Gastroesophageal sphincter (tissue), 3 donors: ENCODE measurements around the gene RAN.

Source experiments
- POLR2A ChIP-seq, 2 donors: fragments of 450-650 bp; IDR thresholded peaks; one replicate each; pipeline ENCODE4 v1.6.1; 2017; ENCODE audit warnings: antibody characterized with exemption in 2 of 2, mild to moderate bottlenecking in 2 of 2, moderate library complexity in 1 of 2
- TF ChIP-seq, protein P1 (sequence below), 4 experiments: fragments of 200-600 bp in 2 of 4; fragments of 450-650 bp in 2 of 4; sonication (generic) in 1 of 4; IDR thresholded peaks; one replicate each; pipeline ENCODE4 v1.5.1; 2017 to 2019; ENCODE audit warnings: antibody characterized with exemption in 4 of 4, mild to moderate bottlenecking in 2 of 4, moderate library complexity in 2 of 4

DNA sequence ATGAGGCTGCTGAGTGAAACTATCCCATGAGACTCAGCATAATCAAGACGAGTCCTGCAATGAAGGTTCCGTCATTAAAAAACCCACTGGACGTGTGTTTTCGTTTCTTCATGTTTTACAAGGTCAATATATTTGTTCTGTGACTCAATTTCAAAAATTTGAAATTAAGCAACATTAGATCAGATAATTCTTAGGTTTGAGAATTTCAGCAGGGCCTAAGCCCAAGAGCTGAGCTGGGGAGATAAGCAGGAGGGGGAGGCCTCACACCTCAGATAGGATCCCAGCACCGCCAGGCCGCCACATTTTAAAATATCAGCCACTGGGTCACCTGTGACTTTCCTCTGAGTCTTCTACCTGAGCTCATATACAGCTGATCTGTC lies 46.1 kb upstream of the RAN start:
- TF ChIP-seq, protein P1, sequence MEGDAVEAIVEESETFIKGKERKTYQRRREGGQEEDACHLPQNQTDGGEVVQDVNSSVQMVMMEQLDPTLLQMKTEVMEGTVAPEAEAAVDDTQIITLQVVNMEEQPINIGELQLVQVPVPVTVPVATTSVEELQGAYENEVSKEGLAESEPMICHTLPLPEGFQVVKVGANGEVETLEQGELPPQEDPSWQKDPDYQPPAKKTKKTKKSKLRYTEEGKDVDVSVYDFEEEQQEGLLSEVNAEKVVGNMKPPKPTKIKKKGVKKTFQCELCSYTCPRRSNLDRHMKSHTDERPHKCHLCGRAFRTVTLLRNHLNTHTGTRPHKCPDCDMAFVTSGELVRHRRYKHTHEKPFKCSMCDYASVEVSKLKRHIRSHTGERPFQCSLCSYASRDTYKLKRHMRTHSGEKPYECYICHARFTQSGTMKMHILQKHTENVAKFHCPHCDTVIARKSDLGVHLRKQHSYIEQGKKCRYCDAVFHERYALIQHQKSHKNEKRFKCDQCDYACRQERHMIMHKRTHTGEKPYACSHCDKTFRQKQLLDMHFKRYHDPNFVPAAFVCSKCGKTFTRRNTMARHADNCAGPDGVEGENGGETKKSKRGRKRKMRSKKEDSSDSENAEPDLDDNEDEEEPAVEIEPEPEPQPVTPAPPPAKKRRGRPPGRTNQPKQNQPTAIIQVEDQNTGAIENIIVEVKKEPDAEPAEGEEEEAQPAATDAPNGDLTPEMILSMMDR (IDR thresholded peaks at IDR 0.05), result no peak
- TF ChIP-seq POLR2A (IDR thresholded peaks at IDR 0.05), result no peak
